Inferior parietal cortex (tissue), 1 donor: ENCODE data around the gene SEC24A.
"Not testable (repeated sequence)": the region's sequence is repeated elsewhere in the genome, so short reads cannot be mapped to it uniquely, and the experiment has no call there.

Experiments used
- DNase-seq: peaks from one replicate; pipeline ENCODE4 v3.0.0-alpha.2; 2016; ENCODE audit errors: extremely low spot score

Gene SEC24A

DNA sequence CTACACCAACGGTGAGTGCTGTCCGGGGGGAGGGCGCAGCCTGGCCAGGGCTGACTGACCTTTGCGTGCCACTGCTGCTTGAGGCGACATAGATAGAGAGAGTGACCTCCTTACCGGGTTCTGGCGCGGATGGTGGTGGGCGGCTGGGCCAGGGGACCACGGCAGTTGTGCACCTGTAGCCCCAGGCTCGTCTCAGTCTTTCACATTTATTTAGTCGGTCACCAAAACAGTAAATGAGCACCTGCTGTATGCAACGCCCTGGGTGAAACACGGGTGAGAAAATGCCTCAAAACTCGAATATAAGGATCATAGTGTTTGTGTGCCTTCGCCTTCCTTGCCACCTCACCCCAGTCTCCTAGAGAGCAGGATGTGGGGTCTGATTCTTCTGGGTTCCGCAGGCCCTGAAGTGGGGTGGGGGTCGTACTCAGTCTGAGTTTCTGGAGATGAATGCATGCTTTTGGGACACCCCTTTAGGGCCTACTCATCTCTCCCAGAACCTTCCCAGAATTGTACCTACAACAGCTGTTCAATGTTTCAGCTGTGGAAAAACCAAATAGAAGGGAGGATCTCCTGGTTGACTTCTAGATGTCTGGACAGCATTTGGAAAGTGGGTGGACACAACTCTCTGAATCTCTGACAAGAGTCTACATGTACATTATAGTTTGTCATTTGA lies 714 bp downstream of the SEC24A start:
- DNase-seq, result no peak

- DNase-seq, result not testable (repeated sequence)
These were observed 2.1 kb downstream of the SEC24A start for GRCh38 chr5:134650660-134651059.

GRCh38 chr5:134651531-134651930 lies 2.9 kb downstream of the SEC24A start:
- no peak for DNase-seq

GRCh38 chr5:134656690-134657089 lies 8.1 kb downstream of the SEC24A start:
- no peak for DNase-seq

- DNase-seq, result no peak
These were observed 10.9 kb downstream of the SEC24A start for GRCh38 chr5:134659456-134659855.

DNA sequence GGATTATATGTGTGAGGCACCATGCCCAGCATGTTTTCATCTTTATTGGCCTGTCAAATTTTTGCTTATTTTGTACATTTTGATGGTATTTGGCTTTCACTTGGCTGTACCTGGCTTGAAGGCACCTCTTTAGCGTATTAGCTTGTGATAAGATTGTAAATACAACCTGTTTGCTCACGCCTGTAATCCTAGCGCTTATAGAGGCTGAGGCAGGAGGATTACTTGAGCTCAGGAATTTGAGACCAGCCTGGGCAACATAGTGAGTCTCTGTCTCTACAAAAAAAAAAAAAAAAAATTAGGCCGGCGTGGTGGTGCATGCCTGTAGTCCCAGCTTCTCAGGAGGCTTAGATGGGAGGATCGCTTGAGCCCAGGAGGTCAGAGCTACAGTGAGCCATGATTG lies 11.3 kb downstream of the SEC24A start:
- no peak for DNase-seq

GRCh38 chr5:134662971-134663370 lies 14.4 kb downstream of the SEC24A start:
- DNase-seq, result no peak

GRCh38 chr5:134664448-134664847 lies 15.9 kb downstream of the SEC24A start:
- no peak for DNase-seq

DNA sequence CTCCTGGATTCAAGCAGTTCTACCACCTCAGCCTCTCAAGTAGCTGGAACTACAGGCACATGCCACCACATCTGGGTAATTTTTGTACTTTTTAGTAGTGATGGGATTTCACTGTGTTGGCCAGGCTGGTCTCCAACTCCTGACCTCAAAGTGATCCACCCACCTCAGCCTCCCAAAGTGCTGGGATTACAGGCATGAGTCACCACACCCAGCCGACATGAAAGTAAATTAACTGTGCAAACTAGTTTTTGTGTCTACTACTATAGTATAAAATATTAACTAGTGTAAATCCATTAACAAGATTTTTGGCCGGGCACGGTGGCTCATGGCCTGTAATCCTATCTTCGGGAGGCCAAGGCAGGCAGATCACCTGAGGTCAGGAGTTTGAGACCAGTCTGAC lies 25.0 kb downstream of the SEC24A start:
- not testable (repeated sequence) for DNase-seq

- not testable (repeated sequence) for DNase-seq
These were observed 28.8 kb downstream of the SEC24A start for GRCh38 chr5:134677357-134677756.

- not testable (repeated sequence) for DNase-seq
These were observed 41.6 kb downstream of the SEC24A start for GRCh38 chr5:134690144-134690543.

DNA sequence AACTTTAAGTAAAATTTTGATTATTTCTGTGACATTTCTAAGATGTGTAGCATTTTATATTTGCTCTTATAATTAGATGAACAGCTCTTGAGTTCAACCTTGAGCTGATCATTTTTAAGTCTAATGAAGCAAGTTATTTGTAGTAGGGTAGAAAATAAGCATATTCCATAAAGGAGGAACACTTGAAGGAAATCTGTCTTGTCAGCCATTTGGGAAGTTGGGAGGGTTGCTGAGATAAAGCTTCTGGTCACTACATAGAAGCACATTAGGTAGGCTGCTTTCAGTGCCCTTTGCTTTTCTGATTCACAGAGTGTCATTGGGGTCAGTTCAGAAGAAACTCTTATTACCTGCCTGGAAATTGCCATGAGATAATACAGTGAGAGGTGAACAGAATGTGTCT lies 44.1 kb downstream of the SEC24A start:
- DNase-seq, result no peak

GRCh38 chr5:134708301-134708700 lies 59.7 kb downstream of the SEC24A start:
- no peak for DNase-seq

- DNase-seq, result no peak
These were observed 65.5 kb downstream of the SEC24A start for GRCh38 chr5:134714120-134714519.

GRCh38 chr5:134714541-134714940 lies 66.0 kb downstream of the SEC24A start:
- DNase-seq, result no peak

DNA sequence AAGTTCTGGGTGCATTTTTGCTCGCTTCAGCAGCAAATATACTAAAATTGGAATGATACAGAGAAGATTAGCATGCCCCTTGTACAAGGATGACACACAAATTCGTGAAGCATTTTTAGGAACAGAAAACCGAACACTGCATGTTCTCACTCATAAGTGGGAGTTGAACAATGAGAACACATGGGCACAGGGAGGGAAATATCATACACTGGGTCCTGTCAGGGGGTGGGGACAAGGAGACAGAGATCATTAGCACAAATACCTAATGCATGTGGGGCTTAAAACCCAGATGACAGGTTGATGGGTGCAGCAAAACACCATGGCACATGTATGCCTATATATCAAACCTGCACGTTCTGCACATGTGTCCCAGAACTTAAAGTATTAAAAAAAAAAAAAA lies 66.9 kb downstream of the SEC24A start:
- DNase-seq, result not testable (repeated sequence)

DNA sequence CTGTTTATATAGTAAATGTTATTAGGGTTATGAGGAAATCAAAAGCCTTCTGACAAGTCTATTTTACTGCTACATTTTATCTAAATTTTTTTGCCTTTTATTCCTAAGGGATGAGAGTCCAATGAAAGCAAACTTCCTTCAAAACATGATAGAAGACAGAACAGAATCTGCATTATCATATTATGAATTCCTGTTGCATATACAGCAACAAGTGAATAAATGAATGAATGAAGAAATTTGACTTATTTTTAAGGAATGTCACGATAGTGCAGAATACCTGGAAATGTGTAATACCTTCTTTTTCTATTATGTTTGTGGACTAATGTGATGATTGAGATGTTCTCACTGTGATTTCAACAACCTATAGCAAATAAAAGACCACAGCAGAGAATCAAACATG lies 76.3 kb downstream of the SEC24A start:
- DNase-seq, result no peak

DNA sequence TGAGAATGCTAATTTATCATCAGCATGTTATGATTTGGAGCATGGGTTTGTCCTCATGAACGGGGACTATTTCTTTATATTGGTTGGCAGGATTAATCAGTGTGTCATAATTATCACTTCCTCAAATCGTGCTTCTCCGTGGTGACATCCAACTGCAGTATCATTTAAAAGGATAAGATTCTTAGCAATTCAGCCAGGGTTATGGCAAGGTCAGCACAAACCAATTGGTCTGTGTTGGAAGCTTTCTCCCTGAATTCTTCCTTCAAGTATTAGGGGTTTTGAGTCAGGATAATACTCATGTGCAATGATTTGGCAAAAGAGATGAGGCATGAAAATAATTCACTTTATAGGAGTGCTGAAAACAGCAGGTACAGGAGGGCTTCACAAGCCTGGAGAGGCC lies 84.2 kb downstream of the SEC24A start:
- no peak for DNase-seq

DNA sequence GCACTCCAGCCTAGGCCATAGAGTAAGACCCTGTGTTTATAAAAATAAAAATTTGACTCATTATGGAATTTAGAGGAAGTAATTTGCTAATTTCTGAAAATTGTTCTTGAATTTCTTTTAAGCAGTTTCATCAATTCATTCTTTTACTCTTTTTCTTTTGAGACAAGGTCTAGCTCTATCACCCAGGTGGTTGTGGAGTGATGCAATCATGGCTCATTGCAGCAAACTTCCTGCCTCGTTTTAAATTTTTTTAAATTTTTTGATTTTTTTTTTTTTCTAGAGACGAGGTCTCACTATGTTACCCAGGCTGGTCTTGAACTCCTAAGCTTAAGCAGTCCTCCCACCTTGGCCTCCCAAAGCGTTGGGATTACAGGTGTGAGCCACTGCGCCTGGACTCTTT lies 86.7 kb downstream of the SEC24A start:
- DNase-seq, result no peak

DNA sequence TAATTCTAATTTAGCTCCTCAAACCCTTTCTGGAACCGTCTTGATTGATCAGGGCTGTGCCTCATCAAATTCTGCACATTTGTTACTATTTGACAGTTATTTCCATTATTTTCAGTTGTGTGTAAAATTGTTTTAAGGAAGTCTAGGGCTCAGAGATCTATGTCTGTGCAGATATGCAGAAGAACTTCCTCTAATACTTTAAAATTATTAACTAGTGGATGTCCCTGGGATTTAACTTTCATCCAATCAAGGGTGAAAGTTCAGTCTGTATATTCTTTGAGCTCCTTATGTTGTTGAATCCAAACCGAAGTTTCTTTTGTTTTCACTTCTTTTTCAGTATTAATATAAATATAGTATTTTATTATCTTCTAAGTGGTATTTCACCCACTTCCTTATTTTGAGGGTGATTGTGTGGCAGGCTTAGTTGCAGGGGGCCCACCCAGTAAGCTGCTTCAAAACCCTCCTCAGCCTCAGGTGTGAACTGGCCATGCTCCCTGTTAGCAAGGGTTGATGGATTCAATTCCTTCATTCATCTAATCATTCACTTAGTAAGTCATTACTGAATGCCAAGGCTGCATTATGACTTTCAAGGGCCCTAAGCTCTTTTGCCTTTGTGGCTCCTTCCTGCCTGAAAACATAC lies 87.7 kb downstream of the SEC24A start:
- DNase-seq, result no peak

GRCh38 chr5:134738133-134738962 lies 89.8 kb downstream of the SEC24A start, which contains the start of gene CAMLG:
TSS of gene CAMLG (plus strand) at chr5:134738548. CDS start at chr5:134738621, 73 bp downstream.
- DNase-seq, result peak; percentile 97

GRCh38 chr5:134738963-134739661 lies 90.5 kb downstream of the SEC24A start:
- peak; percentile 42 for DNase-seq
